ENCODE data around the gene COL27A1.

Gene COL27A1

GRCh38 chr9:114311571-114312512 lies 156.5 kb downstream of the COL27A1 start:
- no peak for DNase-seq (ENCODE audit: extremely low read depth, low read depth)
- no peak for TF ChIP-seq CTCF (IDR thresholded peaks at IDR 0.05; ENCODE audit: low read depth, low read length)

- no peak for DNase-seq (ENCODE audit: extremely low read depth, low read depth)
- TF ChIP-seq CTCF (IDR thresholded peaks at IDR 0.05; ENCODE audit: low read depth, low read length) = no peak
Measured at GRCh38 chr9:114312513-114312875, 157.2 kb downstream of the COL27A1 start.

GRCh38 chr9:114313186-114313585 lies 157.8 kb downstream of the COL27A1 start:
- no peak for DNase-seq (ENCODE audit: extremely low read depth, low read depth)
- no peak for TF ChIP-seq CTCF (IDR thresholded peaks at IDR 0.05; ENCODE audit: low read depth, low read length)

GRCh38 chr9:114314256-114314867 lies 159.0 kb downstream of the COL27A1 start:
- no peak for DNase-seq (ENCODE audit: extremely low read depth, low read depth)
- no peak for TF ChIP-seq CTCF (IDR thresholded peaks at IDR 0.05; ENCODE audit: low read depth, low read length)

GRCh38 chr9:114314881-114315722 lies 159.8 kb downstream of the COL27A1 start:
- no peak for DNase-seq (ENCODE audit: extremely low read depth, low read depth)
- TF ChIP-seq CTCF (IDR thresholded peaks at IDR 0.05; ENCODE audit: low read depth, low read length) = no peak

GRCh38 chr9:114315723-114316363 lies 160.5 kb downstream of the COL27A1 start:
- DNase-seq (ENCODE audit: extremely low read depth, low read depth) = no peak
- no peak for TF ChIP-seq CTCF (IDR thresholded peaks at IDR 0.05; ENCODE audit: low read depth, low read length)

Data from AG09319 (cell line).